ENCODE results near the gene NOL6.

- TF ChIP-seq POLR2A (IDR thresholded peaks at IDR 0.05; ENCODE audit: low read length): no peak
- no peak for TF ChIP-seq GATA1 (IDR thresholded peaks at IDR 0.05; ENCODE audit: low read depth, low read length)
These were observed 2.8 kb upstream of the NOL6 start for GRCh38 chr9:33476503-33476902.

All from erythroblast (primary cell).